ENCODE data around the gene METTL21A.

METTL21A gene

DNA sequence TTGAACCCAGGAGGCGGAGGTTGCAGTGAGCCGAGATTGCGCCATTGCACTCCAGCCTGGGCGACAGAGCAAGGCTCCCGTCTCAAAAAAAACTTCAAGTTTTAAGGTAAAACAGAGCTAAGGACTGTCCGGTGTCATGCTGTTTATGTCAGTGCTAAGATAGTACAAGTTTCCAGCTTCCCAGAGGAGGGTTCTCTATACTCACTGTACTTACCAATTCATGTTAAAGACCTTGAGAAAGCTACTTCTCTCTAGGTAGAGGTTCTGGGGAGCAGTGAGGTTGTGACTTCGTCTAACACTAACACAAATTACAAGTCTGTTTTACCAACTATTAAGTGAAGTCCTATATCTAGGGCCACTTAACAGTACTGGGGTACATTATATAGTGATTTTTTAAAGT is 18.8 kb downstream of the METTL21A start:
- no peak overlapping the region for H3K27ac ChIP-seq
- TF ChIP-seq CTCF (IDR thresholded peaks at IDR 0.05), result no peak
- TF ChIP-seq ZFX (IDR thresholded peaks at IDR 0.05; ENCODE audit: borderline replicate concordance), result no peak

GRCh38 chr2:207603486-207603885 is 21.7 kb downstream of the METTL21A start:
- TF ChIP-seq ZFX (IDR thresholded peaks at IDR 0.05; ENCODE audit: borderline replicate concordance) (no peak), CTCF (IDR thresholded peaks at IDR 0.05) (no peak)
- no peak overlapping the region for H3K27ac ChIP-seq

DNA sequence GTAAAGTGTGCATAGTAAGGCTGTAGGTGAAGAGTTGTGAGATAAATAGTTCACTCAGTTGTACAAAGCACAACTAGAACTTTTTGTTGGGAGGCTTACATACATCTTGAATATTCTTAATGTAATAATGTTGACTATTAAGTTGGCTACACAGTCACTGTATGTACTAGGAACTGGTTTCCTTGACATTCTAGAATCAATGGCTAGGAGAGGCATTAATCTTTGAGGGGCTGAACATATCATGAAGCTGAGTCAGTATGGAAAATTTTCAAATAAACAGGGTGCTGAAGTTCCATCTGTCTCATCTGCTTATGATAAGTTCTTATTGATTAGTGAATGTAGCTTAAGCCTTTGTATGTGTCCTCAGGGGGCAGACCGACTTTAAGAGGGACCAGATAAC is 23.4 kb downstream of the METTL21A start:
- TF ChIP-seq CTCF (IDR thresholded peaks at IDR 0.05) (no peak), ZFX (IDR thresholded peaks at IDR 0.05; ENCODE audit: borderline replicate concordance) (no peak)
- H3K27ac ChIP-seq, result no peak overlapping the region

DNA sequence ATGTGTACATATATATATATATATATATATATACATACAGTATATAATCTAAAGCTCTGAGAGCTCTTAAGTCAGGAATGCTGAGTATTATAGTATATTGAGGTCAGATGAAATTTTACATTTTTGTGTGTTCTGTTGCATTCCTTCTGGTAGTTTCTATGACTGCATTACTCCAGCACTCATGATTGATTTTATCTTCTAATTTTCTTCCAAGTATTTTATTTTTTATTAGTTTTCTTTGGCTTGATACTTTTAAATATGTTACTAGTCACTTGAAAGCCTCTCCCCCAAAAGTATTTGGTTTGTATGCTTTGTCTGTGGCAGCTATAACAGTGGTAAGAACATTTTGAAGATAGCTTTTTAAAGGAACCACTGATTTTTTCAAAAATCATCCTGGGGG is 25.0 kb downstream of the METTL21A start:
- no peak overlapping the region for H3K27ac ChIP-seq
- TF ChIP-seq ZFX (IDR thresholded peaks at IDR 0.05; ENCODE audit: borderline replicate concordance) (no peak), CTCF (IDR thresholded peaks at IDR 0.05) (no peak)

DNA sequence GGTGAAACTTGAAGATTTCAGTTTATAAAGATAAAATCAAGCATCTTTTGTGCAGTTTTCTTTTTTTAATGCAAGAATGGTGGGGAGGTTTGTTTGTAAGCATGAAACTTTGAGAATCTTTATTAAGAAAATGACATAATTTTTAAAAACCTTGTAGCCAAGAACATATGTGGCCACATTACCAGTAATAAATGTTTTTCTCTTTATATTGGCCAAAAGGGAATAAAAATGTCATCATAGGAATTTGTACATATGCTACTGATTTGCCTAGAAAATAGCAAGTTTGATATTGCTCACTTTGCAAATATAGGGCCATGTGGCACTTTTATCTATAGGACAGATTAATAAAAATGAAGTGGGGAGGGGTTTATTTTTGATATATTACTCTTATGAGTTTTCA is 25.6 kb downstream of the METTL21A start:
- no peak overlapping the region for H3K27ac ChIP-seq
- TF ChIP-seq ZFX (IDR thresholded peaks at IDR 0.05; ENCODE audit: borderline replicate concordance) (no peak), CTCF (IDR thresholded peaks at IDR 0.05) (no peak)

DNA sequence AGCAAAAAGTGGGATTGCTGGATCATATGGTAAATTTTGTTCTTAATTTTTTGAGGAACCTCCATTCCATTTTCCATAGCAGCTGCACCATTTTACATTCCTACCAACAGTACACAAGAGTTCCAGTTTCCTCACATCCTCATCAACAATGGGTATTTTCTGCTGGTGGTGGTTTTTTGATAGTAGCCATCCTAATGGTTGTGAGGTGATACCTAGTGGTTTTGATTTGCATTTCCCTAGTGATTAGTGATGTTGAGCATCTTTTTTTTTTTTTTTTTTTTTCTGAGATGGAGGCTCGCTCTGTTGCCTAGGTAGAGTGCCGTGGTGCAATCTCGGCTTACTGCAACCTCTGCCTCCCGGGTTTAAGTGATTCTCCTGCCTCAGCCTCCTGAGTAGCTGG is 30.5 kb downstream of the METTL21A start:
- TF ChIP-seq CTCF (IDR thresholded peaks at IDR 0.05) (no peak), ZFX (IDR thresholded peaks at IDR 0.05; ENCODE audit: borderline replicate concordance) (no peak)
- no peak overlapping the region for H3K27ac ChIP-seq

DNA sequence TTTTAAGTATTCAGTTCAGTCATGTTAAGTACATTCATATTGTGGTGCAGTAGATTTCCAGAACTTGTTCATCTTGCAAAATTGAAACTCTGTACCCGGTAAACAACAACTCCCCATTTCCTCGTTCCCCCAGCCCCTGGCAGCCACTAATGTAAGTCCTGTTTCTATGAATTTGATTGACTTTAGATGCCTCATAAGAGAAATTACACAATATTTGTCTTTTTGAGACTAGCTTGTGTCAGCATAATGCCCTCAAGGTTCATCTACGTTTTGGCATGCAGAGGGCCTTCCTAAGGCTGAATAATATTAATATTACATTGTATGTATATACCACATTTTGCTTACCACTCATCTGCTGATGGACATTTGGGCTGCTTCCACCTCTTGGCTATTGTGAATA is 30.9 kb downstream of the METTL21A start:
- no peak overlapping the region for H3K27ac ChIP-seq
- TF ChIP-seq CTCF (IDR thresholded peaks at IDR 0.05) (no peak), ZFX (IDR thresholded peaks at IDR 0.05; ENCODE audit: borderline replicate concordance) (no peak)
